ENCODE data around the gene MAN2B2. TPM values are rescaled to one million over a fixed set of nuclear protein-coding genes. Genes with fewer than 3 reads are reported as not detected.
A peak's percentile ranks its signal among the peaks of the same experiment; 100 is the strongest.

MAN2B2 gene
- total RNA-seq, 2 donors from 2014 or later = 30.7 to 31.1 TPM

- DNase-seq = no peak
- intact Hi-C loops (cut with DNase I) = no loop called here
- no peak overlapping the region for H3K4me3 ChIP-seq
These were observed 64.2 kb downstream of the MAN2B2 start for GRCh38 chr4:6639137-6639680.

GRCh38 chr4:6640292-6641163, 65.5 kb downstream of the MAN2B2 start, which contains the start of gene MRFAP1:
MRFAP1 (plus strand) TSS chr4:6640685; CDS start chr4:6640863, 178 bp downstream.
- no peak for TF ChIP-seq CTCF (IDR thresholded peaks at IDR 0.05)
- Histone ChIP-seq H3K9ac (ENCODE audit: low read depth in 2 of 2, low read length in 2 of 2) (peak within 1 kb of the TSS; percentile 97 to 98), H3K27ac (peak within 1 kb of the TSS; percentile 90), H3K36me3 (peaks cover 6% of the 10 kb centered on the region), H3K27me3 (no peaks in the 10 kb centered on the region), H3K9me3 (no peaks in the 10 kb centered on the region), H3K4me1 (peaks cover 6% of the 10 kb centered on the region), H3K4me3 (peak within 1 kb of the TSS; percentile 64)
- DNase-seq = peak; percentile 97
- intact Hi-C loops (cut with DNase I) = no loop called here

More at GRCh38 chr4:6639137-6639680, 64.2 kb downstream of the MAN2B2 start:
- H3K4me1 ChIP-seq = peaks cover 6% of the 10 kb centered on the region
- no peak for TF ChIP-seq CTCF (IDR thresholded peaks at IDR 0.05)
- H3K9ac ChIP-seq (ENCODE audit: low read depth in 2 of 2, low read length in 2 of 2) = no peak overlapping the region
- H3K27ac ChIP-seq = no peak overlapping the region
- no peaks in the 10 kb centered on the region for H3K9me3 ChIP-seq
- no peaks in the 10 kb centered on the region for H3K27me3 ChIP-seq
- H3K36me3 ChIP-seq = peaks cover 6% of the 10 kb centered on the region

- Histone ChIP-seq H3K27me3 (no peaks in the 10 kb centered on the region), H3K9ac (ENCODE audit: low read depth in 2 of 2, low read length in 2 of 2) (peak overlapping the region; percentile 97 to 98), H3K4me3 (peak overlapping the region; percentile 64), H3K4me1 (peaks cover 6% of the 10 kb centered on the region), H3K27ac (peak overlapping the region; percentile 90), H3K9me3 (no peaks in the 10 kb centered on the region), H3K36me3 (peaks cover 6% of the 10 kb centered on the region)
- no peak for TF ChIP-seq CTCF (IDR thresholded peaks at IDR 0.05)
- intact Hi-C loops (cut with DNase I) = no loop called here
- DNase-seq = peak; percentile 61
These were observed 66.4 kb downstream of the MAN2B2 start for GRCh38 chr4:6641164-6641970.

- Histone ChIP-seq H3K4me3 (peak overlapping the region; percentile 64), H3K9ac (ENCODE audit: low read depth in 2 of 2, low read length in 2 of 2) (peak overlapping the region; percentile 97 to 98), H3K27ac (peak overlapping the region; percentile 90), H3K4me1 (peaks cover 6% of the 10 kb centered on the region), H3K36me3 (peaks cover 6% of the 10 kb centered on the region), H3K9me3 (no peaks in the 10 kb centered on the region), H3K27me3 (no peaks in the 10 kb centered on the region)
- TF ChIP-seq CTCF (IDR thresholded peaks at IDR 0.05) = no peak
- intact Hi-C loops (cut with DNase I) = loop anchor here (2.0 kb wide), 1 partner anchor 73 kb away; no protein-coding TSS in a partner anchor
- DNase-seq = no peak
These were observed 67.0 kb downstream of the MAN2B2 start for GRCh38 chr4:6641971-6642320.
